ENCODE data around the gene TMC7. TPM values are rescaled to one million over a fixed set of nuclear protein-coding genes. Genes with fewer than 3 reads are reported as not detected.
A peak's percentile ranks its signal among the peaks of the same experiment; 100 is the strongest.

The TMC7 gene
- total RNA-seq, 1 donor from 2014 or later: 10.0 TPM

DNA sequence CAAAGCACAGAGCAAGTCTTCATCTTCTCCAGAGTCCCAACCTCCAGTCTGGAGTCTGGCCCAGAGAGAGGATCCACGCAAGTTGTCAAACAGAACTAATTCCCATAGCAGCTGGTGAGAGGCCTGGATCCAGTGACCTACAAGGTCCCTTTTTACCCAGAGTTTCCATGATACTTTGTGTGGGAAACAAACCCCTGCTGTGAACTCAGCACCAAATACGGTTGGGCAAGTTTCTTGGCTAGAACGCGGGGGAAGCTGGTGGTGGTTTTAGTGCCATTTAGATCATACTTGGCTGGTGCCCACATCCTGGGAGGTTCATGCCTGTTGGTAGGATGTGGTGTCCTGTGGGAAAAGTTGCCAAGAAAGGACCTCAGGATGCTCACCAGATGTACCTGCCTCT lies 18.1 kb downstream of the TMC7 start:
- TF ChIP-seq CTCF (IDR thresholded peaks at IDR 0.05): no peak
- H3K36me3 ChIP-seq: no peaks in the 10 kb centered on the region
- no peaks in the 10 kb centered on the region for H3K27me3 ChIP-seq
- no peaks in the 10 kb centered on the region for H3K9me3 ChIP-seq
- intact Hi-C loops (cut with DNase I): no loop called here
- H3K27ac ChIP-seq: peak overlapping the region; percentile 32 to 50
- no peaks in the 10 kb centered on the region for H3K4me1 ChIP-seq
- no peak overlapping the region for H3K4me3 ChIP-seq
- peak in 1 of 2 donors; percentile 69 for DNase-seq (ENCODE audit: low spot score in 2 of 2)

DNA sequence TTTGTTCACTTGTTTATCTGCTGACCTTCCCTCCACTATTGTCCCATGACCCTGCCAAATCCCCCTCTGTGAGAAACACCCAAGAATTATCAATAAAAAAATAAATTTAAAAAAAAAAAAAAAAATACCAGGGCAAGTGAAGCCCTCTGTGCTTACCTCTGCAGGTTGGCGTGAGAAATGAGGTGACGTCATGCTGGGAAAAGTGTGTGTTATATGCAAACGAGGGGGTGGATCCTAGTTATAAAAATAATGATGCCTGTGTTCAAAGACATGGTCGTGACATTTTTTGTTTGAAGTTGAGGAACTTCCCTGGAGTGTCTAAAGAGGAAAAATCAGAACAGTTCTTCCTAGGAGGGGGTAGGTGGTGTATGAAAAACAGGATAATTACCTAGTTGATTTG lies 20.2 kb downstream of the TMC7 start:
- no peaks in the 10 kb centered on the region for H3K4me1 ChIP-seq
- no peak for DNase-seq (ENCODE audit: low spot score in 2 of 2)
- H3K36me3 ChIP-seq: no peaks in the 10 kb centered on the region
- no peak overlapping the region for H3K4me3 ChIP-seq
- no peak for TF ChIP-seq CTCF (IDR thresholded peaks at IDR 0.05)
- no peak overlapping the region for H3K27ac ChIP-seq
- no peaks in the 10 kb centered on the region for H3K27me3 ChIP-seq
- intact Hi-C loops (cut with DNase I): no loop called here
- H3K9me3 ChIP-seq: no peaks in the 10 kb centered on the region

DNA sequence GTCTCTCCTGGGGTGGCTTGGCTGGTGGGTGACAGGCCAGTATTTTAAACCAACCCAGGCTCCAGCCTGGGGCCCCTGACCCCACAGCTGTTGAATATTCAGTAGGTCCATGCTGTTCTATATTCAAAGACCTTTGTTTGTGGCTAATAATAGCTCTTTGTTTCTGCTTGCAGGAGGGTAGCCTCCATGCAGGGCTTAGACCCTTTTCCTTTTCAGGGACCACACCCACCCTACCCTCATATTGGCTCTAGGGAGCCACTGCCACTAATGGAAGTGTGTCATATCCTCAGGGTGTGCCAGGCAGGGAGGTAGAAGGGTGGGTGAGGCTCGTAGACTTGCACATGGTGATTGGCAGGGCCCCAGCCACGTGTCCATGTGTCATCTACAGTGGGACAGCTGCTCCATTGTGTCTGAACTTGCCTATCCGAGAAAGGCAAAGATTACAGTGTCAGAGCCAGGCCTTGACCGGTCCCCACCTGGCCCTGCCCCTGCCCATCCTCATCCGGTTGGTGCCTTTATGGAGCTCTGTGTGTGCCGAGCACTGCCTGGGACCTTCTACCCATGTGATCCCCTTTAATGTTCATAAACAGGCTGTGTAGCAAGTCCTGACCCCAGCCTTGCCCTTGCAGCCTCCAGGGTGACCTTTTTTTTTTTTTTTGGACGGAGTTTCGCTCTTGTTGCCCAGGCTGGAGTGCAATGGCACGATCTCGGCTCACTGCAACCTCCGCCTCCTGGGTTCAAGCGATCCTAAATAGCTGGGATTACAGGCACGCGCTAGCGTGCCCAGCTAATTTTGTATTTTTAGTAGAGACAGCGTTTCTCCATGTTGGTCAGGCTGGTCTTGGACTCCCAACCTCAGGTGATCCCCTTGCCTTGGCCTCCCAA lies 22.1 kb downstream of the TMC7 start:
- Histone ChIP-seq H3K27me3 (no peaks in the 10 kb centered on the region), H3K4me3 (no peak overlapping the region), H3K36me3 (no peaks in the 10 kb centered on the region), H3K9me3 (no peaks in the 10 kb centered on the region), H3K27ac (no peak overlapping the region), H3K4me1 (no peaks in the 10 kb centered on the region)
- intact Hi-C loops (cut with DNase I): no loop called here
- DNase-seq (ENCODE audit: low spot score in 2 of 2): no peak
- TF ChIP-seq CTCF (IDR thresholded peaks at IDR 0.05): no peak

- no peak for TF ChIP-seq CTCF (IDR thresholded peaks at IDR 0.05)
- no peak for DNase-seq (ENCODE audit: low spot score in 2 of 2)
- Histone ChIP-seq H3K27me3 (no peaks in the 10 kb centered on the region), H3K9me3 (no peaks in the 10 kb centered on the region), H3K36me3 (no peaks in the 10 kb centered on the region), H3K27ac (no peak overlapping the region), H3K4me3 (no peak overlapping the region), H3K4me1 (no peaks in the 10 kb centered on the region)
- intact Hi-C loops (cut with DNase I): no loop called here
These were observed 22.9 kb downstream of the TMC7 start for GRCh38 chr16:19006446-19007315.

- Histone ChIP-seq H3K27ac (no peak overlapping the region), H3K4me3 (no peak overlapping the region), H3K36me3 (no peaks in the 10 kb centered on the region), H3K9me3 (no peaks in the 10 kb centered on the region), H3K27me3 (no peaks in the 10 kb centered on the region), H3K4me1 (no peaks in the 10 kb centered on the region)
- intact Hi-C loops (cut with DNase I): no loop called here
- TF ChIP-seq CTCF (IDR thresholded peaks at IDR 0.05): no peak
- no peak for DNase-seq (ENCODE audit: low spot score in 2 of 2)
These were observed 24.8 kb downstream of the TMC7 start for GRCh38 chr16:19008245-19009169.

All from ascending aorta (tissue), 2 donors.